ENCODE measurements around the gene POLR1C. TPM values are rescaled to one million over a fixed set of nuclear protein-coding genes. Genes with fewer than 3 reads are reported as not detected.
A peak's percentile ranks its signal among the peaks of the same experiment; 100 is the strongest.
"Not testable (repeated sequence)": the region's sequence is repeated elsewhere in the genome, so short reads cannot be mapped to it uniquely, and the experiment has no call there.

Gene POLR1C
- total RNA-seq, 2 donors from 2014 or later: 23.9 to 31.7 TPM

DNA sequence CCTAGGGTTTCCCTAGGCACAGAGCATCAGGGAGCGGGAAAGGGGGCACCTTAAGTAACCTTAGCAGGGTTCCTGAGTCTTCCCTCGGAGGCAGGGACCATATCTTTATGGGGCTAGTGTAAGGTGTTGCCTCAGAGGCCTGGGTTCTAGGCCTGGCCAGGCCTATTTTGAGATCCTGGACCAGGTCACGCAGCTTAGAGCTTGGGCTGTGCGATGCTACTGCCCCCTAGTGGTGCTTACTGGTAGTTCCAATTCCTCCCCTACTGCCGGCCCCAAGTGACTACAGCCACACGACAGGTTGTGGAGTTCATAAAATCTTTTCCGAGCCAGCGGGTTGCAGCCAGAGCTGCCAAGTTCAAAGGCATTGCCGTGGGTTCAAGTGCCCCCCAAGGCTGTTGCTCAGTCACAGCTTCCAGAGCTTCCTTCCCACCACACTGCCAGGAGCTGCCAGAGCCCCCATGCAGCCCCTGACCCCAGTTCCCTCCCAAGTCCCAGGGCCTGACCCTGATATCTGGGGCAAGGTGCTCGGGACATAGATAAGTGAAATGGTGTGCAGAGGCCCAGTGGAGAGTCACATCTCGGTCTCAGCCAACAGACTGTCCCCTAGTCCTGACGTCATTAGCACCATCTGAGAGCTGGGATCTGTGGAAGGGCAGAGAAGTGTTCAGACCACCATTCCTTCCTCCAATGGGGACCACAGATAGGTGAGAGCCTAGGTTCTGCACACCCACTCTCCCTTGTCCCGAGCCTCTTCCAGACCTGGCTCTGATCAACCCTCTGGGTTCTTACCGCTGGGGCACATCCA lies 10.0 kb upstream of the POLR1C start:
- intact Hi-C loops (cut with DNase I): loop anchor here (5.0 to 10.0 kb wide), 4 partner anchors 50 to 245 kb away; partner anchors contain the start of gene DLK2 (in 1 of the 2)
- DNase-seq (ENCODE audit: low spot score): peak; percentile 91

DNA sequence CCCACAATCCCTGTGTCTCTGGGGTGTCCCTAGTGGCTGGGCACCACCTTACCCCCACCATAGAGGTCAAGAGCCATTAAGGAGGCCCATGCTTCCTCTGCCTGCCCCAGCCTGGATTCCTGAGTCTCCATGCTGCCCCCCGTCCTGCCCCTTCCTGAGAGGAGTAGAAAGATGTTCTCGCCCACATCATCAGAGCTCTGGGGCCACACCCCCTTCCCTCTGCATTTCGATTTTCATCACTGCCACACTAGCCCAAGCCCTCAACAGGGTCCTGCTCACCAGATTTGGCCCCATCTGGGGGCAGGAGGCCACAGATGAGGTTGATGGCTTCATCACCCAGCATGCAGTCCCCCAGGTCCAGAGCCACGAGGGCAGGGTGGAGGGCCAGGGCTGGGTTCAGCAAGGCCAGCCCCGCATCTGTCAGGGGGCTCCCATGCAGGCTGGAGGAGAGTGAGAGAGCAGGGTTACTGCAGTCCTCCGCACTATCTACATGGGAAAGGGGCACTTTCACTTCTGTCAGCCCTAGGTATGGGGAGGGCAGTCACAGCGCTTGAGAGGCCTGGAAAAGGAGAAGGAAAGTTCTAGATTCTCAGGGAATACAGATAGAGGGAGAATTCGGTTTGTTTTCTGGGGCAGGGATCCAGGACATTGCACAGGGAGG lies 8.3 kb upstream of the POLR1C start:
- intact Hi-C loops (cut with DNase I): loop anchor here (5.0 to 10.0 kb wide), 4 partner anchors 51 to 246 kb away; partner anchors contain the start of gene DLK2 (in 1 of the 2)
- no peak for DNase-seq (ENCODE audit: low spot score)

DNA sequence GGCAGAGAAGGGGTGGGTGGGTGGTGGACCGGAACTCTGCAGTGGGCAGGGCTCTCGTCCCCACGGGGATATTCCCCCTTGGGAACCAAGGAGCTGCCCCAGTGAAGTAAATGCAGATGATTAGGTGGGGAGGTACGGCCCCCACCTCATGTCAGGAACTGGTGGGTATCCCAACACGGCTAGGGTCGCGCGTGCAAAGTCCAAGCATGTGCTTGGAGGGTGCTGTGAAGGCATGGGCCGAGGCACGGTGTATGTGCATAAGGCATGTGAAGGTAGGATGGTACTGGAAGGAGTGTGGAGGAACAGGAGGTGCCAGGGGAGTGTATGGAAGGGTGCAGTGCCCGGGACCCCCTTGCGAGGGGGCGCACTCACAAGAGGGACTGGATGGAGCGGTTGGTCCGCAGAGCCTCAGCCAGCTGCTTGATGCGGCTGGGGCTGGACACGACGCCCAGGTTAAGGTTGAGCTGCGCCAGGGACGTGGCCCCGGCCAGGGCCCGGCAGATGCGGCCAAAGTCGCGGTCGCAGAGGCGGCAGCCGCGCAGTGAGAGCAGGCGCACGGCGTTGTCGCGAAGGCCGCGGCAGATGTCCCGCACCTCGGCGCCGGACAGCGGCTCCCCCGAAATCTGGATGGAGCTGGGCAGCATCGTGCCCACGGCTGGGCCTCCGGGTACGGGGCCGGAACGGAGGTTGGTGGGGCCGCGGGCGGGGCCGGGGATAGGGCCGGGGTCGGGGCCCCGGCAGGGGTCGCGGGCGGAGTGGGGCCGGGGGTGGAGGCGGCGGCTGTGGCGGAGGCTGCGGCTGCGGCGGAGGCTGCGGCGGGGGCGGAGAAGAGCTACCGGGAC lies 7.5 kb upstream of the POLR1C start:
- intact Hi-C loops (cut with DNase I): loop anchor here (5.0 to 10.0 kb wide), 4 partner anchors 52 to 247 kb away; partner anchors contain the start of gene DLK2 (in 1 of the 2)
- peak; percentile 81 for DNase-seq (ENCODE audit: low spot score)

DNA sequence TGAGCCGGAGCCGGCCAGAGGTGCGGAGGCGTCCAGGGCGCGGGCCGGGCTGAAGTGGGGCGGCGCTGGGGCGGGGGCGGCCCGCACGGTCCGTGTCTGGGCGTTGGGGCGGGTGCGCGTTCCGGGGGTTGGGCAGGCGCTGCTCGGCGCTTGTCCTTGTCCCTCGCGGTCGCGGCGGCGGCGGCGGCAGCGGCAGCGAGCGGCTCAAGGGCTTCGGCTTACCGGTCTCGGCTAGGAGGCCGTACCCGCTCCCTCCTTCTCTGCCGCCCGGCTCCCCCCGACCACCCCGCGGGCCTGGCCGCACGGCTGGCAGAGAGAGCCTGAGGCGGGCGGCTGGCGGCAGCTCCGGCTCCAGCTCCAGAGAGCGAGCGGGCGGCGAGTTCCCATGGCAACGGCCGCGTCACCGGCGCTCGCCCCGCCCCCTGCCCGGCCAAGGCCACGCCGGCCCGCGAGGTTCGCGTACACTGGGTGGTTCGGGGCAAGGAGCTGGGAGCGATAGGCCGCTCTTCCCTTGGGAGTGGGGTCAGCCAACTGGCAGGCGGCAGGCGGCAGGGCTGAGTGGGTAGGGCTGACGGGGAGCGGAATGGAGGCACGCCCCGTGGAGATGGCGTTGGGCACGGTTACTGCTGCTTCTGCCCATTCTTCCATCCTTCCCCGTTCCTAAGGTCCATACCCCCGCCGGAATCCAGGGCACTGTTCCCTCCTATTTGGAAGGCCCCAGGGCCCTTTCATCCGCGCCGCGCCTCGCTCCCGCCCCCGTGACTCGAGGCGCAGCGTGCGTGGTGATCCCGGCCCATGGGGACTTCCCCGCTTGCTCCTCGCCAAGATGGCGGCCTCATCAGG lies 6.7 kb upstream of the POLR1C start, which contains the start of gene LRRC73:
TSS of gene LRRC73 (minus strand) at position 363 of the 843 bp plus-strand sequence. CDS start 561 bp downstream, outside the sequence.
- peak; percentile 96 for DNase-seq (ENCODE audit: low spot score)
- intact Hi-C loops (cut with DNase I): loop anchor here (5.0 to 10.0 kb wide), 4 partner anchors 53 to 248 kb away; partner anchors contain the start of gene DLK2 (in 1 of the 2)

DNA sequence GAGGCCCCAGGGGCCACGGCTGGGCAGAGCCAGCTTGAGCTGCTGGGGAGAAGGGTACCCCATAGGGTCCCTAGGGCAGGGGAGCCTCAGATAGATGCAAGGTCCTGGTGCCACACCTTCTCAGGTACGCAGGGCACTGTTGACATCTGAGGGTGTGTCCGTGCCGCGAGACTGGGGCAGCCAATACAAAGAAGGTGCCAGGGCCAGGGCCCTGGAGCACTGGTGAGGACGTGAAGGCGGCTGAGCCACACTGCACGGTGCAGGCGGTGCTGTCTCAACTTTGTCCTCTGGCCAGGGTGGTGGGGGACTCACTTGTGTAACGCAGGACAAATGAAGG lies 6.1 kb upstream of the POLR1C start:
- DNase-seq (ENCODE audit: low spot score): no peak
- intact Hi-C loops (cut with DNase I): no loop called here

DNA sequence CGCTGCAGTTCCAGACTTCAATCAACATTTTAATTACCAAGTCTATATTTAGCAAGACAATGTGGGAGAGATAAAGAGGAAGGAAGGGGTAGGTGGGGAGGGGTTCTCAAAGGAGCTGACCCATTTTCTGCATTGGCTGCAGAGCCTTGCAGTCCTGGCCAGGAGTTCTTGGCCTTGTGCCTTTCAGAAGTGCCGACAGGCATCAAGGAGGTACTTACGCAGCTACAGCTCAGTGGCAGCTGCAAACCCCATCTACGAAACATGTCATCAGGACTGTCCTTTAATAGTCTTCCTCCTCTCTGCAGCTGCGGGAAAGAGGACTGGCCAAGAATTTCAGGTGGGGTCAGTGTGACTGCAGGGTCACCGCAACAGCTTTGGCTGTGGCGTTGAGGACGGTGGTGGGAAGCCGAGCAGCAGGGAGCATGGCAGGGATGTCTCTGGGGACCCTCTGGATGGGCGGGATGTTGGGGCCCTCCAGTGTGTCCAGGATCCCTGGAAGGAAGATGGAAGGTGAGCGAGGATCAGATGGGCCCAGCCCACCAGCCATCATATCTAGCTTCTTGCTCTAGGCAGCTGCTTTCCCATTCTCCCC lies 5.0 kb upstream of the POLR1C start:
- intact Hi-C loops (cut with DNase I): no loop called here
- peak; percentile 51 for DNase-seq (ENCODE audit: low spot score)

DNA sequence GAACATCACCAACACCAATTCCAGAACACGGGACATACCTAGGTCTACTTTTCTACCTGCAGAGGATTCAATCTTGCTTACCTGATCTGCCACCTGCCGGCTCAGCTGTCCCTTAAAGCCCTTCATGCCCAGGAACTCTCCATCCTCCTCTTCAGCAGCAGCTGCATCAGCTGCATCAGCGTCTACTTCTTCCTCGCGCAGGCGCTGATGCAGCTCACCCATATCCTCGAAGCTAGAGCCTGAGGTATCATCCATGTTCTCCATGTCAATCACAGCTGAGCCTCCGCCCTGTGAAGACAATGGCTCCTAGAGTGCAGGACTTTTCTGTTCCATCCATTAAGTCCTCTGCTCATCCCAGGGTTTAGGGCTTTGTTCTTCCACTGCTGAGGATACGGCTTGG lies 1.1 kb upstream of the POLR1C start:
- peak; percentile 40 for DNase-seq (ENCODE audit: low spot score)
- intact Hi-C loops (cut with DNase I): no loop called here

DNA sequence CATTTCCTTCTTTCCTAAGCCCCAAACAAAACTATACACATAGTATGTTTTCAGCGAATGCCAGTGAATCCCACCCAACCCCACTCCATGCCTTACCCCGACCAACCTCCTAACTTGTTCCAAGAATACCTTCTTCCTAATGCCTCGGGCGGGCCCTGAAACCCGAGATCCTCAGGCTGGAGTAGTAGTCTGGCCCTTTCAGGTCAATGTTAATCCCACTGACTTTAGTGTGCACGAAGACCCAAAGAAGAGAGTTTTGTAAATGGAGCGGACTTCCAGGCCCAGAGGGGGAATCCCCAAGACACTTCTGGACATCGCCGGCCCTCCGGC lies 557 bp upstream of the POLR1C start:
- DNase-seq (ENCODE audit: low spot score): peak; percentile 38
- intact Hi-C loops (cut with DNase I): no loop called here

DNA sequence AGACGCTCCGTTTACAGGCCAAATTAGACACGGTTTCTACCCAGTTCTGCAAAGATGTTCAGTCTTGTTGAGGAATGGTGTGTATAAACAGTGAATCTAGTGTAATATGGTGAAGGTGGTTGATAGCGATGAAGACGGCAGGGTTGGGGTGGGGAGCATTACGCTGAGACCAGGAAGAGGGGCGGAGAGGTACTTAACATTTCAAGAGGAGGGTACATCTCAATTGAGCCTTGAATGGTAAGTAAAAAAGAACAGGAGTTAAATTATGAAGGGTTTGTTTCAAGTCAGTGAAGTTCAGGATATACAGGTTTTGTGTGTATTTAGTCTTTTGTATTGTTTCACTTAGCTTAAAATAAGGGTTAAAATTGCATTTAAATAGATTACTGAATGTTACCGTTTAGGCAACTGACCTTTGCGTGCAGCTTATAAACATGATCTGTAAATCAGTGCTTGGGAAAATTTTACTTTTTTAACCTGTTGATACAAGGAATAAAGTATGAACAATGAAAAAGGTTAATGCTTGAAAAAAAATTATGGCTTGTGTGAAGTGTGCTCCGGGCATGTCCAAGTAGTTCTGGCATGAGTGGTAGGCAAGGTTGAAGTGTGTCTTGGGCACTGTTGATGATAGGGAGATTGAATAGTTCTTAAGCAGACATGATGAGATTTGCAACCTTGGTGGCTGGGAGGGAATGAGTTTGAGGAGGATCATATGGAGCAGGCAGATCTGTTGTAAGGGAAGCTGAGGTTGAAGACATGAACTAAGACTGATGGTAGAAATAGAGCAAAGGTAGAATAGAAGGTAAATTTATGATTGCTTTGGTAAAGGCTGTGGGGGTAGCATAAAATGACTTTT lies 842 bp downstream of the POLR1C start:
- intact Hi-C loops (cut with DNase I): no loop called here

DNA sequence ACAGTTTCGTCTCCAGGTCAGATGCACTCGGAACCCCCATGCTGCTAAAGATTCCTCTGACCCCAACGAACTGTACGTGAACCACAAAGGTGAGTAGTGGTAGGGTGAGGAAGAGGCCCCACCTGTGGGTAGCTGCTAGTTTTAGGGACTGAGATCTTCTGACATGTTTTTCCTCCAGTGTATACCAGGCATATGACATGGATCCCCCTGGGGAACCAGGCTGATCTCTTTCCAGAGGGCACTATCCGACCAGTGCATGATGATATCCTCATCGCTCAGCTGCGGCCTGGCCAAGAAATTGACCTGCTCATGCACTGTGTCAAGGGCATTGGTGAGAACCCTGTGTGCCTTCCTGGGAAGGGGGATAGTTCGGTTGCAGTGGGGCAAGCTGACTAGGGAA lies 3.2 kb downstream of the POLR1C start:
- intact Hi-C loops (cut with DNase I): no loop called here
- DNase-seq (ENCODE audit: low spot score): no peak

More for the DNA sequence above, 842 bp downstream of the POLR1C start:
- no peak for DNase-seq (ENCODE audit: low spot score)

DNA sequence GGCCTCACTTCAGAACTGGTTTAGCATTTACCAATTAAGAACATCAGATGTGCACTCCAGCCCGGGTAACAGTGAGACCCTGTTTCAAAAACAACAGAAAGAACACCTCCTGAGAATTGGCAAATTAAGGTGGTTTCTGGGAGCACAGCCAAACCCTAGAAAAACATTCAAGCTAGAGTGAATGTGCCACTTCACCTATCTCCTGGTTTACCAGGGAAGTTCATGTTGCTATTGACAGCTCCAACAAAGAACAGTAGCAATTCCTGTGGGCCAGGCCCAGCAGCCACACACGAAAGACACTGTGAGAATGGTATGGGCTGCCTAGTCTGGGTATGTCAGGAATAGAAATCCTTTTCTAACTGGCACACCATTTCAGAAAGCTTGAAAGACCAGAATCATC lies 4.9 kb downstream of the POLR1C start:
- intact Hi-C loops (cut with DNase I): no loop called here

DNA sequence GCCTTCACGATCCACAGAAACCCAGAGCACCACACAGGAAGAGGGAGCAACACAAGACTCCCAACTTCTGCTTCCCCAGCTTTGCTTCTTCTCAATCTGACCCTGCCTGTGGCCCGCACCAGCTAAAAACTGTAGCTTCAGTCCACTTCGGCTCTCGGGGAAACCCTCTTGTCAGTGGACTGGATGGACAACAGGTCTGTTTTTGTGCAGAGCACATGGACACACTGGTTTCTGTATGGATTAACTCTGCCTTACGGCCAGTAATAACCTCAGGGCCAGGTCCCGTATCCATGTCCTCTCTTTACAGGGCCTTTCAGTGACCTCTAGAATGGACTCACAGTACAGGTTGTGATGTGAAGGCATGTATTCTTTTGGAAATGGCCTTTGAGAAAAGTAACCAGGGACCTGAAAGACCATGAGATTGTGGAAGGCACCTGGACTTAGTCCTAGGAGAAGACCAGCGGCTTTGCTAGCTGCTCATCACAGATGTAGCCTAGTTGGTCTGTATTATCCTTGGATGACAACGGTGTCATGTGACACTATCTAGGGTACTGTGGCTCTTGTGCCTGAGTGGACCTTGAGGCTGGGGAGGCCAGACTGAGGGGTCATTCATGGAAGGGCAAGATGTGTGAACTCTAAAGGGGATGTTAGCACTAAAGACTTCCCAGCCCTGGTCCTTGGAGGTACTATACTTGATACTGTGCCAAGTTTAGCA lies 5.8 kb downstream of the POLR1C start:
- DNase-seq (ENCODE audit: low spot score): no peak
- intact Hi-C loops (cut with DNase I): no loop called here

More for the DNA sequence above, 4.9 kb downstream of the POLR1C start:
- no peak for DNase-seq (ENCODE audit: low spot score)

DNA sequence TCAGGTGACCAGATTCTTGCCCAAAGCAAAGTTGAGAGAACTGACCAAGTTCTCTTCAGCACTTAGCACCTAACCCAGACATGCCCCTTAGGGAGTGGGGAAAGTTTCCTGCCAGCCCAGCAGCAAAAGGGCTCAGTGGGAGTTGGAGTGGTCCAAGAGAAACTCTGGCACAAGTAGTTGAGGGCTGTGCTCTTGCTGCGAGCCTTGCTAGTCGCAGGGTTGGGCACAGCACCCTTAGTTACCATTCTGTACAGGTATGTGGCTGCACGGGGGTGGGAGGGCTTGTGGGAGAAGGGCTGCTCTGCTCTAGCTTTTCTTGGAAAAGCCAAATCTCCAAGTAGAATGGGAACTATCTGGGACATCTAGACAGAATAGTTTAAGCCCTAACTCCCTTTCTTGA lies 6.4 kb downstream of the POLR1C start:
- no peak for DNase-seq (ENCODE audit: low spot score)
- intact Hi-C loops (cut with DNase I): no loop called here

DNA sequence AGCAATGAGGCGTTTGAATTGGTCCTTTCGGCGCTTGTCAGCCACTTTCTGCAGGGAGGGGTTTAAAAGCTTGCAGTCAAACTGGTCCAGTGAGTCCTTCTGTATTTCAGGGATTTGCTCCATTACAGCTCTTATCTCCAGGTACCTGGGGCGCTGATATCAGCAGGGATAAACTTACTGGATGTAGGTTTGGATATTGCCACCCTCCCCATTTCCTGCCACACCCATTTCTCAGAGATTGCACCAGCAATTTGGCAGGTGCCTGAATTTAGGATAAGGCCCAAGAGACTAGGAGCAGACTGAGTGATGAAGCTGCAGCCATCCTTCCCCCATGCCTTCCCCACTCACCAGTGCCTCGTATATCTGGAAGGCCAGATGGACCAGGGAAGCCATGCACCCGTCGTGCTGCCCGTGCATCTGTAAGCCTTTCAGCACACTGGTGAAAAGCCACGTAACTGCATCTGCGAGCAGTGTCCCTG lies 7.6 kb downstream of the POLR1C start:
- DNase-seq (ENCODE audit: low spot score): no peak
- intact Hi-C loops (cut with DNase I): no loop called here

DNA sequence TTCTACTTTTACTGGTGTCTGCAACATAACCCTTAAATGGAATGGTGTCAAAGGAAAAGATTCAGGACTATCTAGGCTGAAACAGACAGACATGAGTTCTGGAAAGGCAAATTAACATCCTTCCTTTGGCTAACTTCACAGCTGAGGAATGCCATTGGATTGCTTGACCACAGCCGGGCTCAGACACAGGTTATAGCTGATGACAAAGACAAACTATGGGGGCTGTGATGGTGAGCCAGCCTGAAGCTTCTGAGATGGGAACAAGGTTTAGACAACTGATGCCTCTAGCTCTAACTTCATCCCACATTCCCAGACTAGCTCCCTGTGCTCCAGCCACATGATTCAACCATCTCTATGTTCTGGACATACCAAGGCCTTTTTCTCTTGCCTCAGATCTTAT lies 15.3 kb downstream of the POLR1C start:
- intact Hi-C loops (cut with DNase I): no loop called here
- DNase-seq (ENCODE audit: low spot score): peak; percentile 15

DNA sequence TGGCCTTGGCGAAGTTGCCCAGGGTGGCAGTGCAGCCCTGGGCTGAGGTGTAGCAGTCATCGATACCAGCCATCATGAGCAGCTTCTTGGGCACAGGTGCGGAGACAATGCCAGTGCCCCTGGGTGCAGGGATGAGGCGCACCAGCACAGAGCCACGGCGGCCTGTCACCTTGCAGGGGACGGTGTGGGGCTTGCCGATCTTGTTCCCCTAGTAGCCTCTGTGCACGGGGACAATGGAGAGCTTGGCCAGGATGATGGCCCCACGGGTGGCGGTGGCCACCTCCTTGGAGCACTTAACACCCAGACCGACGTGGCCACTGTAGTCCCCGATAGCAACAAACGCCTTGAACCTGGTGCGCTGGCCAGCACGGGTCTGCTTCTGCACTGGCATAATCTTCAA lies 22.1 kb downstream of the POLR1C start:
- intact Hi-C loops (cut with DNase I); DNase-seq (ENCODE audit: low spot score): not testable (repeated sequence)

DNA sequence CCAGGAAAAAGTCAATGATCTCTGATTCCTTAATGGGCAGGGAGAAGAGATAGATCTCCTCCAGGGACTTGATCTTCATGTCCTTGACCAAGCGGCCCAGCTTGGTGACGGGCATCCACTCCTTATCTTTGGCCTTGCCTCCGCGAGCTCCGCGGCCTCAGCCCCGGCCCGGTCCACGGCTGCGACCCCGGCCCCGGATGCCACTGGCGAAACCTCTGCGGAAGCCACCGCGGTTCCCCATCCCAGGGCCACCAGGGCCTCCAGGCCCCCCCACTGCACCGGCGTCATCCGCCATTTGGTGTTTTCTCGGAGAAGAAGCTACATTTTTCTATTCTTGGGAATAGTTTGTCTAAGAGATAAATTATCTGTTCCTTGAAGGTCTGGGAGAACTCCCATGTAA lies 22.5 kb downstream of the POLR1C start:
- intact Hi-C loops (cut with DNase I); DNase-seq (ENCODE audit: low spot score): not testable (repeated sequence)

All from posterior vena cava (tissue), 2 donors.